SIG-M5 treated with dmso at 0.1 percent for 504 hours (cell line): ENCODE measurements around the gene MCU.

ENCODE experiments used
- DNase-seq: peaks from one replicate; lab custom pipeline; 2025; ENCODE audit not compliant: unreplicated experiment; lab: John Stamatoyannopoulos, UW

The MCU gene

DNA sequence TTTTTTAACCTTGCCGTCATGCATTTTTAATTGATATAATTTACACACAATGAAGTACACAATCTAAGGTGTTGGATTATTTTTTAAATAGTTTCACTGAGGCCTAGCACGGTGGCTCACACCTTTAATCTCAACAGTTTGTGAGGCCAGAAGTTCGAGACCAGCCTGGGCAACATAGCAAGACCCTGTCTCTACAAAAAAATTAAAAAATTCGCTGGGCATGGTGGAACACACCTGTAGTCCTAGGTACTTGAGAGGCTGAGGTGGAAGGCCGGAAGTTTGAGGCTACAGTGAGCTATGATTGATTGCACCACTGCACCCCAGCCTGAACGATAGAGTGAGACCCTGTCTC, 108.8 kb downstream of the MCU start:
- DNase-seq = no peak

DNA sequence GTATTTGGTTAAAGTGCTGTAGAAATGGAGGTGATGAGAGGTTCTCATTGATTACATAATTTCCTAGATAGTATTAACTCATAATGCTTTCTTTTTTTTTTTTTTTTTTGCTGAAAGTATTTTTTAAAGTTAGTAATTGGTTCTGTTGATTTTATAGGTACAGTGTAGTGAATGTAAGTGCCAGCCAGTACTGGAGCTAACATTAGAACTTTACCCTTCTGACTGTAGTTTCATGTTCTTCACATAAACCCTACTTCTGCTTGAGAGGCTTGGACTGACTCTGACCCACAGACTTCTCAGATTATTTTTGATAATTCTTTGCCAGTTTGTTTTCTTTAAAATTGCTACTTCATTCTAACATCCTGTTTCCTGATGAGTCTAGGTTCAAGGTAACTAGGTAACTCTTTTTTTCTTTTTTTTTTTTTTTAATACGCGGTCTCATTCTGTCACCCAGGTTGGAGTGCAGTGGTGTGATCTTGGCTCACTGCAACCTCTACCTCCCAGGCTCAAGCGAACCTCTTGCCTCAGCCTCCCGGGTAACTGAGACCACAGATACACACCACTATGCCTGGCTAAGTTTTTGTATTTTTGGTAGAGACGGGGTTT, 109.4 kb downstream of the MCU start:
- no peak for DNase-seq

DNA sequence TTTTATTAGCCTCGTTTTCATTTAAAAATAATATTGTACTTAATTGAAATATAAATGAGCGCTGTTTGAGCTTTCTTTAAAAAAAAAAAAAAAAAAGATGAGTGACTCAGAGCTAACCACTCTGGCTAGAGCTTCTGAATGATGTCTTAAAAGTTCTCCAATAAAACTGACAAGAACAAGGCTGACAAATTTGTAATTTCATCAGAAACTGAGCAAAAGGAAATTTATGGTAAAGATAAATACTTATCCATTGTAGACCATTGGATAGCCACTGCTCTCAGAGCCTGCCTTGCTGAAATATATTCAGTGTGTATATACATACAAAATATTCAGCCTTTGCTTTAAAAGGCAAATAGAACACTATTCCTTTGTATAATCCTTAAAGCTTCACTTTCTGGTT, 110.4 kb downstream of the MCU start:
- no peak for DNase-seq

DNA sequence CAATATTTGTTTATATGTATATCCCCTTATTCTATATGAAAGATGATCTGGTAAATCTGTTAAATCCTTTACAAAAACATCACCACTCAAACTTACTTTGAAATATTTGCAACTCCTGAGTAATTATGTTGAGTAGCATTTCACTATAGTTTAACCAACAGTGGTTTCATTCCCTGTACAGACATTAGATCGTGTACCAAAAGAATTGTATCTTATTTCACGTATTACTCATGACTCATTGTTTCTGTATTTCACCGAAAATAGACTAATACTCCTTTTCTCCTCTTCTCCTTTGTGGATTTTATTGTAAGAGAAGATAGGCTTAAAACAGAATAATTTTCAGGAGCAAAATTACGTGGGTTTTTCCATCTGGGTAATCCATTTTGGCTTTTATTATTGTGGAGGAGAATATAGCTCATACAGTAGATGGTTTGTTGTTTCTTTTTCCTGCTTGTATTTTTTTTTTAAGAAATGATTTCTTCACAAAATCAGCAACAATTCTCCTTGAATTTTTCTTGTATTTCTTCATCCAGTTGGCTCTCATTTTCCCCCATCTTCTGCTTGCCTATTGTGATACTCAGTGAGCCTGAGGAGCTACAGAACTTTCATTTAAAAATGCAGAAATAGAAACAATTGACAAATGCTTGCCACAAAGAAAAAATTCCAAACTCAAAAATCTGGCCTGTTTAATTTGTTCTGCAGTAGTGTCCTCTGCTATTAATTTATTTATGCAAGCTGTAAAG, 111.0 kb downstream of the MCU start:
- no peak for DNase-seq

DNA sequence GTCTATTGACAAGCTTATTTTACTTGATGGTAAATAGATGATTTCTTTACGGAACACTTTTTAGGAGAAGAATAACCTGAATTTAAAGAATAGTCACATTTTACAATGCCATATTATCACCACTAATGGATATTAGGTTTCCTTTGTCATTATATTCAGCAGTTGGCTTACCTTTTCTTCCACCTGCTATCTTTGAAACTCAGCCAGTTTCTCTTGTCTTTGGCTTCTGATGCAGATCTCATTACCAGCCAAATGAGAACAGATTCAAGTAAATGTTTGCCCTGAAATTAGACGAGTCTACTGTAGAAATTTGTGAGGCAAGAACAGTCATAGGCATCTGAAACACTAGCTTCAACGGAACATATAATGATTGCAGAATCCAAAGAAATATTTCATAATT, 116.1 kb downstream of the MCU start:
- no peak for DNase-seq

DNA sequence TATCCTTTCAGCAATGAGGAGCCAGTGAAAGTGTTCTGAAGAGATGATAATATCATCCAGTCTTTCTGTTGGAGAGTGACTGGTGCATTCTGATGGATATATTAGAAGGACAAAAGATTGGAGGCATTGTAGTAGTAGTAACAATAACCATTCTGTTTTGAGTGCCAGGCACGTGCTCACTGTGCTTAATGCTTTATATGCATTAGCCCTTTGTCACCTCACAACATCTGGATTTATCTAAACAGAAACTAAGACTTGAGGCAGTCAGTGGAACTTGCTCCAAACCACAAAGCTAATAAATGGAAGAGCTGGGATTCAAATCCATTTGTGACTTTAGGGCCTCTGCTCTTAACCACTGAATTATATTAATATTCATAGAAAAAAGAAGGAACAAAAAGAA, 117.1 kb downstream of the MCU start:
- no peak for DNase-seq

DNA sequence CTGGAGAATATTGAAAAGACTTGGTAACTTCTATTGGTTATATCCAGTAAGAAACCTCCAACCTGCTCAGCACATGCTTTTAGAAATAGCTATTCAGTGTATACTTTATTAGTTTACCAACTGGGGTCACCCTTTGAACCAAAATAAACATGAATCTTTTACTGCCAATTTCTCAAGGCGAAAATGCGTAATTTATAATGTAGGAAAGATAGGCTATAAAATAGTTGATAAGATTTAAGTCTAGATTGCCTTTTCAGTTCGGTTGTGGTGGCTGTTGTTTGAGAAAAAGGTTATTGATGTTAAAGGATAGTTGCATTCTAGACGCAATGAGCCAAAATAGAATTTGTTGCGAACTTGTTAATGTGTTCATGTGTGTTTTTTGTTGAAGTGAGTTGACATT, 119.0 kb downstream of the MCU start:
- DNase-seq = no peak

DNA sequence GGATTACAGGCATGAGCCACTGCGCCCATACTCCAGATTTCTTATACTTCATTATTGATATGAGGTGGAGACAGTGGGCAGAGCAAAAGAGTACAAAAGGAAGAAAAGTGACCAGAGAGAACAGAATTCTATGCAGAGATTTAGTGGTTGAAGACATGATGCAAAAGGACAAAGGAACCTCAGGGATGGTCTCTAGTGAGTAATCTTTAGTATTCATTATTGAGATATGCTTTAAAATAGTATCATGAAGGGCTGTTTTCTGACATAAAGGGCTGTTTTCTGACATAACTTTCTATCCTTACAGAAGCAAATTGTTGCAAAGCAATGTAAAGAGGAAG, 120.4 kb downstream of the MCU start:
- no peak for DNase-seq

DNA sequence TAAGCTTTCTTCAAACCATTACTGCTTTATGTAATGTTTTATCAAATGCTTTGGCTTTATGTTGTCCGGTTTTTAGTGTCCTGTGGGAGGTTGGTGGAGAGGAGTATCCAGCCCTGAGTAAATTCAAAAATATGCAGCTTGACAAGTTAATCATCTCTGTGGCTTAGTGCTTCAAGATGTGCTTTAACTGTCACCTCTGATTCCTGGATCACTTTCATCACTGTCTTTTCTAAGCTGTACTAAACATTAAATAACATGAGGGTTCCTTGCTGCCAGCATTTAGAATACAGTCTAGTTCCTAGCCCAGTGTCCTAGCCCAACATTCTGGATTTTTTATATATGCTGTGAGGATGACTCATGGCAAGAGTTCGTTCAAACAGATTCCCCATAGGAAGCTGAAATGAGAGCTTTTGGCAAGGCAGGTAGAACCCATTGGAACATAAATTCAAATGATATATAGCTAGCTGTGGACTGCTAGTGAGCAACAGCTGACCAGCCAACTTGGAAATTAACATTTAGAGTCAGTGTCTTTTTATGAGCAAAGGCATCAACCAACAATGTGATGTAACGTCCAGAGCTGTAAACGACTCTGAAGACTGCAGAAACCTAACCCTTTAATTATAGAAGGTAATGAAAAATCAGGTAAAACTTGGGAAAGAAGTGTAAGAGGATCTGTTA, 120.9 kb downstream of the MCU start:
- DNase-seq = no peak

DNA sequence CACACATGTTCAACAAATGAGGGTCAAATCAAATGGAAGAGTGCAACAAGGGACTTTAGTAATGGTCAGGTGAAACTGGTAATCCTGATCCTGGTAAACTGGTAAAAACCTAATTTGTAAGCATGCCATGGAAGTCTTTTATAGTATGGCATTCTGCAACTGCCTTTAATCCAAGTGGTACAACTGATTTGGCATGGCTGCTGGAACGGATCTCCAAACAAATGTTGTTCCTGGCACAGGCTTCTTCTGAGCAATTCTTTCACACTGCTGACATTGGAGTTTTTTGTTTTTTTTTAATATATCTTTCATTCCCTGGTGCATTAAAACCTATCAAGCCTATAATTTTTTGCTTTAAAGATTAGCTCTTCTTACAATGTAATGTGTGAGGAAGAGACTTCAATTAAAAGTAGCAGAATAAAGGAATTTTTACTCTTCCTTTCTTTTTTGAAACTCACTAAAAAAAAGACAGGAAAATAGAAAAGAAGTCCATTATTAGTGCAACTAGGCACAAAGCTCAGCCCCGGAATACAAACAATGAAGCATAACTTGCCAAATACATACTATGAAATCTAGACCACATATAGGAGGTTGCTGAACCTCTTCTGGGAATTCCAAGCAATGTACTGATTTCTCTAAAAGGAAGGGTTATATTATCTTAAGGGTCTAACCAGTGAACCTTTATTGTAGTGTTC, 122.3 kb downstream of the MCU start:
- no peak for DNase-seq

DNA sequence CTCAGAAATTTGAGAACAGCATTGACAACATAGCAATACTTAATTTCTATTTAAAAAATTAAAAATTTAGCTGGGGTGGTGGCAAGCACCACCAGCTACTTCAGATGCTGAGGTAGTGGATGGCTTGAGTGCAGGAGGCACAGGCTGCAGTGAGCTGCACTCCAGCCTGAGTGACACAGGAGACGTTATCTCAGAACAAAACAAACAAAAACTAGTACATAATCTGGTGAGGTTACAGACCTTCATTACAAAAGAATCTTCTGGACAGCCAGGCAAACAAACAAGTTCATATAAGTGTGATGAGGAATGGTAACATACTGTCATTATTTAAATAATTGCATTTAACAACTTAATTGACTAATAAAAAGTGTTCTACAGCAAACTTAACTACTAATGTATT, 124.6 kb downstream of the MCU start:
- no peak for DNase-seq

DNA sequence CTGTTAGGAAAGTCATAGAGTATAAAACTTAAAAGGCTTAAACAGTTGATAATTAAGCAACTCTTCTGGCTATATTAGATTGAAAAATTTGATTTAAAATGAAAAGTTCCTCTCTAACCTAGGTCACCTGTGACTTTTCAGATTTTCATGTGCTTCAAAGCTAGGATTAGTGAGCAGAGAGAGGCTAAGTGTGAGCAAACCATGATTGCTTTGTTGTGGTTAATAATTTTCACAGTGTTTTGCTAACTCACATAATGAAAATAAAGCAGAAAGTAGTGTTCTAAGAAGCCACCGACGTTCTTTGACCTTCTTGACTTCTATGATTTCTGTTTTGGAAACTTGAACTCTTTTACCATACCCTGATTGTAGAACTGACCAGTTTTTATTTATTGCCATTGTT, 126.1 kb downstream of the MCU start:
- no peak for DNase-seq

DNA sequence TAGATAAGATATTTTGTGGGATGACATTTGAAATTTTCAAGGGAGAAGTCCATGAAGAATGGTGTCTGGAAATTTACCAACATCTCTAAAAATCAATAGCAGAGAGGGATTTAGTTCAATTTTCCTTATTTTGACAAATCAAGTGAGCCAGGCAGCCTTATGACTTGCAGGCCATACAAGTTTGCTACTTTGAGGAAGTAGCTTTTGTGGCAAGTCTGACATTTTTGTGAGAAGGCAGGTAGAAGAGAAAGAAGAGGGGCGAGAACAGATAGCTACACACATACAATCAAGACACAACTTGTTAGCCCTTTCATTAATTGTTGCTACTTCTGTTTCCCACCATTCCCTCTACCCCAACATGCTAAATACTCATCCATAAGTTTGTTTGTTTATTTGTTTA, 127.1 kb downstream of the MCU start:
- DNase-seq = no peak

DNA sequence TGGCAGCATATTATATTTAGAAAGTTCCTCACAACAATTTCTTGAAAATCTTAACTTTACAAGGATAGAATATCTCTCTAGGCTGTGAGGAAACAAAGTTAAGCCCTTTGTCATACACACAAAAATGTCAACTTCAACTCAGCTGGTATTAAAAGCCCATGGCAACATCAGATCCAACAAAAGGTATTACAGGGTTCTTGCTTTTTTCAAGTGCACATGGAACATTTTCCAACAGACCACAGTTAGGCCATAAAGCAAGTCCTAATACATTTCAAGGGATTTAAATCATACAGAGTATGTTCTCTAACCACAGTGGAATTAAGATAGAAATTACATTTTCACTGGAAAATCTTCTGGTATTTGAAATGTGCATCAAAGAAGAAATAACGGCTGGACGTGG, 129.7 kb downstream of the MCU start:
- DNase-seq = no peak

DNA sequence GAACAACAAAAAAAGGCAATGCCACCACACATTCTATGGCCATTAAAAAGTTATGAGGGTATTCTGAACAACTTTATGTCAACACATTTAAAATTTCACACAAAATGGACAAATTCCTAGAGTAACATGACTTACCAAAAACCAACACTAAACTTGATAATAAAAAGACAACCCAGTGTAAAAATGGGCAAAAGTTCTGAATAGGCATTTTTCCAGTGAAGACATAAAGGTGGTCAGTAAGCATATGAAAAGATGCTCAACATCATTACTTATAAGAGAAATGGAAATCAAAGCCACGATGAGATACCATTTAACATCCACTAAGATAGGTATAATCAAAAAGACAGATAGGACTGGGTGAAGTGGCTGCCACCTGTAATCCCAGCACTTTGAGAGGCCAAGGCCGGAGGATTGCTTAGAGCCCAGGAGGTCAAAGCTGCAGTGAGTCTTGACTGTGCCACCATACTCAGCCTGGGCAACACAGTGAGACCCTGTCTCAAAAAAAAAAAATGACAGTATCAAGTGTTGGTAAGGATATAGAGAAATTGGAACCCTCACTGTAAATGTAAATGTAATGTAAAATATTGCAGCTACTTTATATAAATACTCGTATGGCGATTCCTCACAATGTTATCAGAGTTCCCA, 130.5 kb downstream of the MCU start:
- no peak for DNase-seq

DNA sequence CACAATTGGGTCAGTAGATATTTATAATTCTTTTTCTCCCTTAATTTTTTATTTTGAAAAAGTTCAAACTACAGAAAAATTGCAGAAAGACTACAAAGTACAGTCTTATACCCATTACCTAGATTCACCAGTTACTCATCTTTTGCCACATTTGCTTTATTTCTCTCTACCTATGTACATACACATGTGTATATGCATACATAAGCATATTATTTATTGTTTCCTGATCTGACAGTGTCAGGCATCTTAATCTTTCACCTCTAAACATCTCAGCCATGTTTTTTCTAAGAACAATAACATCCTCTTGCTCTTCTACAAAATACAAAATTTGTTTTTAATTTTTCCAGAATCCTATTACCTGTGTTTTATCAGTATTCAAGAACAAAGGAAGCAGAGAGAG, 133.2 kb downstream of the MCU start:
- no peak for DNase-seq

DNA sequence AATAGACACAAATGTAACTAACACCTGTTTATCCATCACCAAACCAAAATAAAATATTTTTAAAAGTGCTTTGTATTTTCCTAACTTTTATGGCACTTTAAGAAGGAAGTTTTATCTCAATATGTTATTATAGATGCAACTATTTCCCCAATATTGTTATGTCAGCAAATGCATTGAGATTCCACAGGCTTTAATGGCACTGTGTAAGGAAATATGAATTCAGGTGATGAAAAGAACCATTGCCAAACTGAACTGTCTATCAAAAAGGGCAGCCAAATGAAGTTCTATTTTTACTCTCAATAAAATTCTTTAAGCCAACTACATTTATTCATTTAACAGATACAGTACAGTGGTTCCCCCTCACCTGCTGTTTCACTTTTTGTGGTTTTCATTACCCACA, 134.4 kb downstream of the MCU start:
- no peak for DNase-seq

DNA sequence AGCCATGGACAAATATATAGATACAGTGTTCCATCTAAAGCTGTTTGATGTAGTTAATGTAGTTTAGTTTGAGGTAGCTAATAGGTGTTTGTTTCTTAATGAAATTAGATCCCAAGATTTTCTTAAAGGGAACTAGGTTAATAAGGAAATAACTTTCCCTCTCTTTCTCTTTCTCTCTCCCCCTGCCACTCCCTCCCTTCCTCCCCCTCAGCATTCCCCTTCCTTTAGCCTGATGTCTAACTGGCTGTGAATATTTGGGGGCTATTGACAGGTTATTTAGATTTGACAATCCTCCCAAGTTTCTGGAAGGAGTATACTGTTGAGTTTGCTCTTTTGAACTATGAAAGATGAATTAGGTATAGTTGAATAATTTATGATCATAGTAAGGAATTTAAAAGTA, 136.4 kb downstream of the MCU start:
- no peak for DNase-seq

DNA sequence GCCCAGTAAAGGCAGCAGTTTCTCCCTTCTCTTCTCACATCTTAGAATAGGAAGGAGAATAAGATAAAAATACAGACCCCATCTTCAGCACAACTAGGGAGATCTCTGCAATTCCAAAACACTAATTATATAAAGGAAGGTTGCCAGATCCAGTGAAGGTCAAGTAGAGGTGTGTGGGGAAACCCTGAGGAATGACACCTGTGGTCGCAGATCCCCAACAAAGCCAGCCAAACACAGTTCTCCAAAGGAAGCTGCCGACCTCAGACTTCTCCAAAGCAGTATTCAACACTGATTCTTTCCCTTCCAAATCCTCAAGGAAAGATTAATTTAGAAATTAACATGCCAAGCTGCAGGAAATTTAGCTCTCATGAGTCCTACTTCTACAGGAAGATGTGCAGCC, 138.7 kb downstream of the MCU start:
- DNase-seq = no peak

DNA sequence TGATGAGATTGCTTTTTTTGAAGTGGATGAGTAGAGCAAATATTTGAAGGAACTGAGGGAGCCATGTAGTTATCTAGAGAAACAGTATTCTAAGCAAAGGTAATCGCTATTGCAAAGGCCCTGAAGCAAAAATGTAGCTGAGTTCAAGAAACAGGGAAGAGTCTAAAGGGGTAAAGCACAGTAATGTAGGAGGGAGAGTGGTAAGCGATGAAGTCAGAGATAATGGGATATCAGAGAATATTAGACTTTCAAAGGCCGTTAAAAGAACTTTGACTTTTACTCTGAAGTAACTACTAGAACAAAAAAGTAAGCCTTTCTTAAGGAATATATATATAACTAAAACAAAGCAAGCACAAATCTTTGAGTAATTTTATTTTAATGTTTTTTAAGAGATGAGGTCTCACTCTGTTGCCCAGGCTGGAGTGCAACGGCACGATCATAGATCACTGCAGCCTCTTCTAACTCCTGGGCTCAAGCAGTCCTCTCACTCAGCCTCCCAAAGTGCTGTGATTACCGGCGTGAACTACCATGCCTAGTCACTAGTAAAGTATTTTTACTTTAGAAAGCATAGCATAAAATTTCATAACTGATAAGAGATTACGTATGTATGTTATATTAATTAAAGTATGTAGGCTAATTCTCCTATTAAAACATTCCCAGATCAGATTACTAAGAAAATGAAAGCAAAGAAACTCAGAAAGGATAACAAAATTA, 139.9 kb downstream of the MCU start:
- no peak for DNase-seq

DNA sequence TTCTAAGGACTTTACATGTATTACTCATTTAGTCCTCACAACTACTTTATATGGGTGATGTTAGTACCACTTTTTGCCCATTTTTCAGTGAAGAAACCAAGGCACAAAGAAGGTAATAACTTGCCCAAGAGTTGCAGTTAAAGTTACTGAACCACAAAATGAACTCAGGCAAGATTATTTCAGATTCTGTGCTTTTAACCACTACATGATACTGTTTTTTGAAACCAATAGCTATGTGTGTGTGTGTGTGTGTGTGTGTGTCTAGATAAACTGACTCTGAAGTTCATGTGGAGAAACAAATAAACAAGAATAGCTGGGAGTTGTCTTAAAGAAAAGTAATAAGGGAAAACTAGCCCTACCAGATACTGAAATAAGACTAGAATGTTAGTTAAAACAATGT, 140.8 kb downstream of the MCU start:
- no peak for DNase-seq
